ENCODE data around the gene ANKS6. TPM values are rescaled to one million over a fixed set of nuclear protein-coding genes. Genes with fewer than 3 reads are reported as not detected.
A peak's percentile ranks its signal among the peaks of the same experiment; 100 is the strongest.

Gene ANKS6
- total RNA-seq, 1 experiment from 2014 or later, result 46.3 TPM

- Histone ChIP-seq H3K23me2 (ENCODE audit: insufficient read length, low read depth, low read length, poor library complexity, severe bottlenecking) (no peaks in the 10 kb centered on the region), H4K8ac (replicated peaks; ENCODE audit: insufficient read length, low read depth, low read length) (no peak overlapping the region), H4K5ac (ENCODE audit: insufficient read length, low read depth, low read length) (no peak overlapping the region), H3K27me3 (ENCODE audit: insufficient read depth, low read length) (no peaks in the 10 kb centered on the region), H3K79me2 (ENCODE audit: insufficient read depth, low read length) (no peaks in the 10 kb centered on the region), H2AFZ (ENCODE audit: low read length) (no peak overlapping the region), H3K4me1 (ENCODE audit: insufficient read depth, low read length) (no peaks in the 10 kb centered on the region), H2BK5ac (ENCODE audit: insufficient read length, low read length) (no peak overlapping the region), H4K20me1 (ENCODE audit: control insufficient read depth, insufficient read depth, insufficient read length) (no peaks in the 10 kb centered on the region), H2AK5ac (ENCODE audit: insufficient read length, low read length) (no peak overlapping the region), H3K4me2 (ENCODE audit: insufficient read depth, insufficient read length, low read length) (no peak overlapping the region), H4K91ac (ENCODE audit: insufficient read length, low read depth, low read length) (no peak overlapping the region), H3K18ac (ENCODE audit: insufficient read length, low read depth, low read length) (no peak overlapping the region), H3K14ac (ENCODE audit: insufficient read depth, low read length) (no peak overlapping the region), H2BK12ac (ENCODE audit: insufficient read length, low read depth, low read length) (no peak overlapping the region), H2BK15ac (ENCODE audit: low read depth, low read length) (no peak overlapping the region), H3K9me3 (ENCODE audit: control insufficient read depth, low read depth, low read length) (no peaks in the 10 kb centered on the region), H3K9ac (ENCODE audit: extremely low read depth, insufficient read length, low read length) (no peak overlapping the region), H3K4ac (ENCODE audit: low read depth, low read length) (no peak overlapping the region), H3K79me1 (ENCODE audit: insufficient read depth, low read depth, low read length, poor library complexity, severe bottlenecking) (no peaks in the 10 kb centered on the region), H3T11ph (ENCODE audit: low read length) (no peak overlapping the region), H3K56ac (ENCODE audit: insufficient read length, low read depth, low read length) (no peak overlapping the region), H3K23ac (ENCODE audit: insufficient read length, low read depth, low read length) (no peak overlapping the region), H2BK20ac (ENCODE audit: low read depth, low read length, poor library complexity, severe bottlenecking) (no peak overlapping the region), H2BK120ac (ENCODE audit: low read depth, low read length, poor library complexity, severe bottlenecking) (no peak overlapping the region), H3K27ac (ENCODE audit: insufficient read length, low read depth, low read length) (no peak overlapping the region)
- Mint-ChIP-seq H3K9me3 (peaks cover 11 to 13% of the 10 kb centered on the region in 2 experiments; a peak in 4 of 5 replicates), H3K4me3 (no peak overlapping the region), H3K4me1 (peaks cover 5 to 8% of the 10 kb centered on the region in 2 experiments), H3K27ac (peak overlapping the region in 1 of 3 experiments; percentile 42; a peak in 2 of 7 replicates), H3K36me3 (ENCODE audit: insufficient read depth in 1 of 3, low read depth in 3 of 3) (peaks cover 28 to 62% (median 43%) of the 10 kb centered on the region in 3 experiments), H3K27me3 (ENCODE audit: low read depth) (no peaks in the 10 kb centered on the region)
- DNase-seq, result no peak
- TF ChIP-seq CTCF (conservative IDR thresholded peaks at IDR 0.05), result no peak
- WGBS (ENCODE audit: extremely low coverage, insufficient read length, low lambda C conversion rate), result no CpG with 5 or more reads among the region's 10 CpGs
Observed at GRCh38 chr9:98742325-98743280, 53.8 kb downstream of the ANKS6 start.
